GM20431 (cell line): ENCODE measurements around the gene RTCB.

Experiments used
- in situ Hi-C: fragments of 300-500 bp; cut with MseI, MboI; formaldehyde crosslinking; loops from one replicate; pipeline ENCODE4 v1.15.0; 2020; ENCODE audit warnings: low sequenced_read_pairs; ENCODE audit not compliant: unreplicated experiment

RTCB gene

DNA sequence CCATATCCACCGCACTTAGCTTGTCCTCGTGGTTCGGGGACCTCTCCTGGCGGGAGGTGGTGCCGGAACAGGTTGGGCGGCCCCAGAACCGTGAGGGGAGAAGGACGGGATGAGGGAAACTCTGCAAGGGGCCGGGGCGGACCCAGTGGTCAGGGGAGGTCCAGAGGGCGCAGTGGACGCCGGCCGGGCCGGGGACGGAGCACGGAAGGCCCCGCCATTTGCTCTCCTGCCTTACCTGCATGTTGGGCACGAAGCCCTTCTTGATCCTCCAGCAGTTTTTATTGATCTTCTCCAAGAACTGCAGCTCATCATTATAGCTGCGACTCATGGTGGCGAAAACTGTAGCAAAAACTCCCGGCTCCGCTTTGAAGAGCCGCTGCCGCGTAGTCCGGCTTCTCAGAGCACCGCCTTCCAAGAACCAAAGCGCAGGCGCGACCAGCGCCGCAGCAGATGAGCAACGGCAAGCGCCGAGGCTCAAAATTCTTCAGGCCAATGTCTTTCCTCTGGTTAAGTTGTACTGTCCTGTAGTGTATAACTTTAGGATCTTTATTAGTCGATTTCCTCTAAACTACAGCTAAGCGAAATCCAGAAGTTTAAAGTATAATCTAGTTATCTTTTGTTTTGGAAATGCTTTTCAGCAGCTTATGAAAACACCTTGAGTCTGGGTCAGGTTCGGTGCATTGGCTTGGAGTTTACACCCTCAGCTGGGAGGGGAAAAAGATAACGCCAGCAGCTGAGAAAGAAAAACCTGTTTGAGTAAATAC lies at the start of gene RTCB:
TSS of gene RTCB (minus strand) at position 419 of the 764 bp plus-strand sequence. CDS start at position 328, 91 bp downstream.
- in situ Hi-C loops = no loop called here

DNA sequence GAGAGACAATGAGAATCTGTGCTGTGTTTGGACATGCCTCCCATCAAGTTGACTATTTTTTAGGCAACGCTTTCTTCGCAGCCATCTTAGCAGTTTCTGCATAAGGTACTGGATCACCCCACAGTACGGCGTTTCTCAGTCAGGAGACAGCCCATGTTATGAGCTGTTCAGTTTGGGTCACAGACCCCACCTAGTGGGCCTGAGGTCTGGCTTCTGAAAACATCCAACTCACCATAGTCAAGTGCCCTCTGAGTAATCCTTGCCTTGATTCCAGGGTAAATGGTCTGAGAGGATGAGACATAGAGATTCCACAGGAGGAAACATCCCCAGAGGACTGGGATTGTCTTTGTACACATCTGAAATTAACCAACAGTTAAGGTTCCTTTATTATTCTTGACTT lies 45.0 kb upstream of the RTCB start:
- in situ Hi-C loops = loop anchor here (25.0 kb wide), 1 partner anchor 470 kb away; no protein-coding TSS in a partner anchor

GRCh38 chr22:32448980-32449379 lies 36.9 kb upstream of the RTCB start:
- in situ Hi-C loops = no loop called here

DNA sequence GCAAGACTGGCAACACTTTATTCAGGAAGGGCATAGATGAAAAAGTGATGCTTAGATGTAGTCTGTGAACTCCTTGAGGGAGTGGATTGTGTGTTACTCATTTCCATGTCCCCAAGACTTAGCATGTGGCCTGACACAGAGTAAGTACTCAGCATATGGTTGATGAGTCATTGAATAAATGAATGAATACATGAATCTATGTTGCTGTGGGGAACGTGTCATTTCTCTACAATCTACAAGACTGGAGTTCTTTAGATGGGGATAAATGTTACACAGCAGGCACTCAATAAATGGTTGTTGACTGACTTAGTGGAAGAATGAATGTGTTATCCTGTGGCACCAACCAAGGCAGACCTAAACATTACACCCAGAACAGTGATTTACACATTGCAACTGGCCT lies 34.3 kb upstream of the RTCB start:
- in situ Hi-C loops = no loop called here

DNA sequence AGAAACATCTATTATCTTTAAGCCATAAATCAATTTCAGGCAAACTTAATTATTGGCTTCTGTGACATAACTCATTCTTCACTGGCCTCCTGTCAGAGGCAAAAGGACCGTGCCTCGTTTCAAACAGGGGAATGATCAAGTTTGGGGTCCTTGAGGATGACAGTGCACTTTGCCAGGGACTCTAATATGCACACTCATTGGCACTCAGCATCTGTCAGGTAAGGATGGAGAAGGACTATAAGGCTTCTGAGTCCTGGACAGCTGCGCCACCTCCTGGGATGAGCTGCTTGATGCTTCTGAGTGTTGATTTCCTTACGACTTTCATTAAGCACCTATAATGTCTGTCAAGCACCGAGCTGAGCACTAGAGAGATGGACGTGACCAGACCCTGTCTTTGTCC lies 32.0 kb upstream of the RTCB start:
- in situ Hi-C loops = no loop called here

DNA sequence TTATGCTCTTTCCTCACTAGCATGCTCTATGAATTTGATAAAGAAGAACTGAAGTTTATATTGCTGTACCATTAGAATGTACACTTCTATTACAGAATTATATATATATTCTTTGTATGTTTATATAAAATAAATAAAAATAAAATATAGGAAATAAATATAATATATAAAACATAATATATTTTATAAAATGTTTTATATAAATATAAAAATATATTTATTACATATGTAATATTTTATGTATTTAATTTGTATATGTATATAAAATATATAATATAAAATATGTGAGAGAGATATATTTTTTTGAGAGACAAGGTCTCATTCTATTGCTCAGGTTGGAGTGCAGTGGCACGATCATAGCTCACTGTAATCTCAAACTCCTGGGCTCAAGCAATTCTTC lies 18.3 kb upstream of the RTCB start:
- in situ Hi-C loops = no loop called here

- in situ Hi-C loops = no loop called here
These were observed 14.8 kb upstream of the RTCB start for GRCh38 chr22:32426881-32427280.

- in situ Hi-C loops = no loop called here
These were observed 11.6 kb upstream of the RTCB start for GRCh38 chr22:32423664-32424063.

DNA sequence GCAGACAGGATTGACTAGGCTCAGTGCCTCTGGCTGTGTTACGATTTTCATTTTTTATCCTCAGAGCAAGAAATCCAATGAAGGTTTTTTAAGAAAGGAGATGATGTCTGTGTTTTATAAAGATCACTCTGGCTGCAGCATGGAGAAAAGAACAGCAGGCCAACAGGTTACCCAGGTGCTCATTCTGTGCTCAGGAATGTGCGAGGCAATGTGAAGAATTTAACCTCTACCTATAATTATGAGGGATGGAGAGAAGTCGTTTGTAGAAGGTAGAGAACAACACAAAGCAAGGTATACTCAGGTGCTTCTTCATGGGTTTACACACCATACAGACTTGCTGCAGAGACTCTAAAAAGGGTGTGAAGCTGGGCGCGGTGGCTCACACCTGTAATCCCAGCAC lies 10.0 kb upstream of the RTCB start:
- in situ Hi-C loops = no loop called here

DNA sequence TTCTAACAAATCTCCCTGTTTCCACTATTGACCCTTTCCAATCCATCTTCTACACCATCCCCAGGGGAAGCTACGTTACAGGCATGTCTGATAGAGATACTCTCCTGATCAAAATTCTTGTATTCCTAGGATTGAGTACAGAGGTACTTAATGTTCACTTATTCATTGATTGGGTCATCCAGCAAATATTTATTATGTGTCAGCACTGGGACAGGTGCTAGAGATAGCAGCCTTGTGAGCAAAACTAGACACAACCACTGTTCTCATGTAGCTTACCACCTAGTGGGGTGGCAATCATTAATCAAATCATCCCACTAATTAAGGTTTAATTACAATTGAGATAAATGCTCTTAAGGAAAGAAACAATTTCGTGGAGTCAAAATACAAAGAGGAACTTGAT lies 9.4 kb upstream of the RTCB start:
- in situ Hi-C loops = no loop called here

GRCh38 chr22:32417906-32418305 lies 5.9 kb upstream of the RTCB start:
- in situ Hi-C loops = no loop called here

GRCh38 chr22:32416556-32417085 lies 4.6 kb upstream of the RTCB start:
- in situ Hi-C loops = no loop called here

DNA sequence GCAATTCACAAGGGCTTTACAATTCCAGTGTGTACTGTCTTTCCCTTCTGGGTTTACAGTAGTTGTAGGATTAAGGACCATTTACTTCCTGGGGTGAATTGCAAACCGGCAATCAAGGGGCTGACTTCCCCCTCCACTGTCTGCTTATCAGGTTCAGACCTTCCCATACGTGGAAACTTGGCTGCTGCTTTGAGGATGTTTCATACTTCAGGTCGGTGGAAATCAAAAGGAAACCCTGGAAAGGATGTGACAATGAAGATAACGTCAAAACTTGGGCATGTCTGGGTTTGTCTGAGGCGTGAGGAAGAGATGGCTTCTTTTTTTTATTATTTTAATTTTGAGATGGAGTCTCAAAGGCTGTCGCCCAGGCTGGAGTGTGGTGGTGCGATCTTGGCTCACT lies 2.1 kb upstream of the RTCB start:
- in situ Hi-C loops = no loop called here

DNA sequence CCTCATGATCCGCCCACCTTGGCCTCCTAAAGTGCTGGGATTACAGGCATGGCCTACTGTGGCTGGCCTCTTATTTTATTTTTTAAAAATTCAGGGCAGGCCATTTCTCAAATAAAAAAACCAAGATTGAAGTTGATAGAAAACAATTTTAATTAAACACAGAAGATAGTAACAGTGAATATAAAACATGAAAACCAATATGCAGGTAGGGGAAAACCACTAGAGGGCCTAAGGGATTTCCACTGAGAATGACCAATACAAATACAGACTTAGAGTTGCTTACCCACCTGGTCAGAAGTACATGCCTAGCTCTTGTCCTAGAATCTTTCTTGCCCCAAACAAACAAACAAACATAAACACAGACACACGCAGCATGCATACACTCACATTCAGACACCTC lies 1.7 kb upstream of the RTCB start:
- in situ Hi-C loops = no loop called here

GRCh38 chr22:32411402-32411801 lies 645 bp downstream of the RTCB start:
- in situ Hi-C loops = no loop called here

- in situ Hi-C loops = no loop called here
These were observed 1.6 kb downstream of the RTCB start for GRCh38 chr22:32410459-32410858.

DNA sequence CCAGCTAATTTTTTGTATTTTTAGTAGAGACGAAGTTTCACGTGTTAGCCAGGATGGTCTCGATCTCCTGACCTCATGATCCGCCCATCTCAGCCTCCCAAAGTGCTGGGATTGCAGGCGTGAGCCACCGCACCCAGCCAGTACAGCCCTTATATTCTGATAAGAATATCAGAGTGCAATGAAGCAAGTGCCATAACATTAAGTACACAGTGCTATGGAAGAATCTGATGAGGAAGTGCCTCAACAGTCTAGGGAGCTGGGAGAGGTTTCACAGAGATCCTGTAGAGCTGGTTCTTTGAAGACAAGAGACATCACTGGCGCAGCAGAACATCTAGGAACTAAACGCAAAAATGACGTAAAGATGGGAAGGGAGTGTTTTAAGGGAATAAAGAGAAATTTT lies 2.1 kb downstream of the RTCB start:
- in situ Hi-C loops = no loop called here

DNA sequence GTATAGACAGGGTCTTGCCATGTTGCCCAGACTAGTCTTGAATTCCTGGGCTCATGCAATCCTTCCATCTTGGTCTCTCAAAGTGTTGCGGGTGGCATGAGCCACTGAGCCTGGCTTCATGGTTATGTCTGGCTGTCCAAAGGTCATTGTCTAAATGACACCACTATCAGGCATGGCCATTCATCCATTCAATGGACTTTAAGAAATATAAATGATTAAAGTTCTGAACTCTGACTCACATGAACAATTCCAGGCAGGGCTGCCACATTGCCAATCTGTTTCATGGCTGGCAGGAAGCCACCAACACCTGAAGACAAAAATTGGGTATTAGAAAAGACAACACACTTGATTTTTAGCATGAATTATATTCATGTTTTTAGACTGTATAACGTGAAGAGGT lies 4.1 kb downstream of the RTCB start:
- in situ Hi-C loops = no loop called here

GRCh38 chr22:32407312-32407711 lies 4.7 kb downstream of the RTCB start:
- in situ Hi-C loops = no loop called here

DNA sequence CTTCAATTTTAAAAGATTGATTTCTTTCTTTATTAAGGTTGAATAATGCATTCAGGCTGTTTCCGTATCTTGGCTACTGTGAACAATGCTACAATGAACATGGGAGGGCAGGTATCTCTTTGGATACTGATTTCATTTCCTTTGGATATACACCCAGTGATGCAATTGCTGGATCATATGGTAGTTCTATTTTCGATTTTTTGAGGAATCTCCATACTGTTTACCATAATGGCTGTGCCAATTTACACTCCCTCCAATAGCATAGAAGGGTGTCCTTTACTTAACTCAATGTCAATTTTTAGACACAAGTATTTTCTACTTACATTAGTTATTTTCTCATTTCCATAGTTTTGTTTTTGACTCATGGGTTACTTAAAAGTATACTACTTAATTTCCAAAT lies 8.0 kb downstream of the RTCB start:
- in situ Hi-C loops = no loop called here

- in situ Hi-C loops = no loop called here
These were observed 10.6 kb downstream of the RTCB start for GRCh38 chr22:32401486-32401885.

DNA sequence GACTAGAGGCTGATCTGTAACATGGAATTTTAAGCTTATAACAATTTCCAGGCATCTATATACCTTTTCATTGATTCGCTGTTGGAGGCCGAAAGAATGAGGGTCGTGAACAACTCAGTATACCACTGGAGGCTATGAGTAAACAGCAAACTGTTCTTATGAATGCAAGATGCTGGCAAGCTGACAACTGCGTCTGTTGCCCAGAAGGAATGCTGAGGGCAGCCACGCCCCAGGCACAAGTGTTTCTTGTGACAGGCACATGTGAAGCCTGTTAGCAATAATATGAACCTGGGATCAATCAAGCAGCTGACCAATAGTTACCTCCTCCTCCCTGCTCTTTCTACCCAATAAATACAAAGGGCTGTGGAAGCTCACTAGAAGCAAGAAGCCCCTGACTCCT lies 15.3 kb downstream of the RTCB start:
- in situ Hi-C loops = no loop called here
